H4 (cell line): Measurements from ENCODE around the gene TMEM131L. TPM values are rescaled to one million over a fixed set of nuclear protein-coding genes. Genes with fewer than 3 reads are reported as not detected.
A peak's percentile ranks its signal among the peaks of the same experiment; 100 is the strongest.

Source experiments
- DNase-seq: peaks from one replicate; pipeline ENCODE4 v3.0.0-alpha.2; 2015; ENCODE audit warnings: low spot score
- total RNA-seq: library from RNA; depleted of rRNA; stranded (reverse); fragments of >200 nt; shearing (Covaris generic); gene quantifications from 2 replicates; pipeline ENCODE4 v1.2.3, GENCODE V29; 2014

TMEM131L gene
- total RNA-seq, 1 experiment from 2014 or later, result 14.2 TPM

- no peak for DNase-seq
Observed at GRCh38 chr4:153472122-153473037, 6.2 kb downstream of the TMEM131L start.

- DNase-seq, result no peak
Observed at GRCh38 chr4:153474251-153474650, 8.1 kb downstream of the TMEM131L start.

GRCh38 chr4:153476829-153477574 is 10.8 kb downstream of the TMEM131L start:
- no peak for DNase-seq

GRCh38 chr4:153479101-153479500 is 12.9 kb downstream of the TMEM131L start:
- DNase-seq, result peak; percentile 34

- no peak for DNase-seq
Observed at GRCh38 chr4:153480704-153481103, 14.5 kb downstream of the TMEM131L start.

GRCh38 chr4:153481478-153481877 is 15.3 kb downstream of the TMEM131L start:
- no peak for DNase-seq

- no peak for DNase-seq
Observed at GRCh38 chr4:153483432-153484418, 17.6 kb downstream of the TMEM131L start.

GRCh38 chr4:153485359-153485758 is 19.2 kb downstream of the TMEM131L start:
- no peak for DNase-seq

GRCh38 chr4:153485860-153486259 is 19.7 kb downstream of the TMEM131L start:
- no peak for DNase-seq

- peak; percentile 37 for DNase-seq
Observed at GRCh38 chr4:153486281-153487151, 20.4 kb downstream of the TMEM131L start.

GRCh38 chr4:153488006-153488891 is 22.1 kb downstream of the TMEM131L start:
- no peak for DNase-seq

GRCh38 chr4:153489856-153490558 is 23.8 kb downstream of the TMEM131L start:
- no peak for DNase-seq

GRCh38 chr4:153490985-153491483 is 24.9 kb downstream of the TMEM131L start:
- DNase-seq, result no peak

GRCh38 chr4:153494562-153494961 is 28.4 kb downstream of the TMEM131L start:
- no peak for DNase-seq

- DNase-seq, result no peak
Observed at GRCh38 chr4:153495480-153496193, 29.5 kb downstream of the TMEM131L start.

- DNase-seq, result no peak
Observed at GRCh38 chr4:153497091-153497531, 31.0 kb downstream of the TMEM131L start.

- DNase-seq, result no peak
Observed at GRCh38 chr4:153497988-153498967, 32.1 kb downstream of the TMEM131L start.
